ENCODE measurements around the gene ASXL1. TPM values are rescaled to one million over a fixed set of nuclear protein-coding genes. Genes with fewer than 3 reads are reported as not detected.
A peak's percentile ranks its signal among the peaks of the same experiment; 100 is the strongest.

Gene ASXL1
- polyA plus RNA-seq, 1 donor = 42.1 TPM

DNA sequence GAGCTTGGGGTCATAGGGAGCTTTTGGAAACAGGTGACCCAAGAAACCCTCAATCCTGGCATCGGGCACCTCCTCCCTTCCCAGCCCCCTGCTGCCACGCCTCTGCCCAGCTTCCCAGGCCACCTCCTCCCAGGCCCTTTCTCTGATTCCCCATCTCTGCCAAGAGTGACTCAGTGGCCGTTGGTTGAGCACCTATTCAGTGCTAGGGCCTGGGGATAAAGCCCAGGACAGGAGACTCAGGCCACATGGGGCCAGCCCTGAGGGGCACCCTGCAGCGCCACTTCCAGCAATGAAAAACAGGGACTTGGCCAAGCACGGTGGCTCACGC lies 110.1 kb downstream of the ASXL1 start:
- DNase-seq = no peak

DNA sequence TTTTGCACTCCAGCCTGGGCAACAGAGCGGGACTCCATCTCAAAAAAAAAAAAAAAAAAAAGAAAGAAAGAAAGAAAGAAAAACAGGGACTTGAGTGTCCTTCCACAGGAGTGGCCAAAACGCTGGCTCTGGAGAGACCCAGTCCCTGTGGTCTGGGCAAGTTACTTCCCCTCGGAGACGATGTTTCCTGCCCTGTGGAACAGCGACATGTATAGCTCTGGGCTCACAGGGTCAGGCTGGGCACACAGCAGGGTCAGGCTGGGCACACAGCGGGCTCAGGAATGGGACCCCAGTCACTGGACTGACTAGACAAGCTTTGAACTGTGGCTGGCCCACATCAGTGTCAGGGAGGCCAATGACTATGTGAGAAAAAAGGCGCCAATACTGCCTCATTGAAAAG lies 110.7 kb downstream of the ASXL1 start:
- DNase-seq = no peak

DNA sequence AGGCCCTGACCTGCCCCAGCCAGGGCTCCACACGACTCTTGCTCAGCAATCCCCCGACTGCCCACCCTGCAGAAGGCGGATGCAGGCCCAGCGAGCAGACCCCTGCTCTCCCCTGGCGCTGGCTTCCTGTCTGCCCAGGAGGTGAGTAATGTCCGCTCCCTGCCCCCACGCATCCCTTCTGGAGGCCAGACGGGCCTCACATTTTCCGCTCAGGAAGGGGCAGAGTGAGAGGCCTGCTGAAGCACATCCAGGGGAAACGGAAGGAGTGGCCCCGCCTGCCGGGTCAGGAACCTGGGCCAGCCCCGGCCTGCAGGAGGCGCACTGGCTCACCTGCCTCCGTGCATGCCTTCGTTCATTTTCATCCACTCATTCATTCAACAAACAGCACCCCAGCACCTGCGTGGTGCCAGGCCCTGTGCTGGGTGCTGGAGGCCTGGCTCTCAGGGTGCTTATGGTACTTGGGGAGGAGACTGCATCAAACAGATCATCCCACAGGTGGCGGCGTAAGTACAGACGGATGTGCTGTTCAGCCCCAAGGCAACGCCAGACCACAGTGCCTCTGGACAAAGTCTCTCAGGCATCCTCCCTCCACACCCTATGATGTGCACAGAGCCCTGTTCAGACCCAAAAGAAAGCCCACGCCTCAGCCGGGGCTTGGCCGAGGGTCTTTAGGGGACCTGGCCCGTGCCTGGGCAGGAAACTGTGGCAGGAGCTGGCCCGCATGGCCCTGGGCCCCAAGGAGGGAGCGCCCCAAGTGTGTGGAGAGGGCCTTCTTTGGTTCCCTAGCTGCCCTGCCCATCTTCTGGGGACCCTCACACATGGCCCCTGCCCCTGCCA lies 112.1 kb downstream of the ASXL1 start:
- DNase-seq = peak; percentile 70

DNA sequence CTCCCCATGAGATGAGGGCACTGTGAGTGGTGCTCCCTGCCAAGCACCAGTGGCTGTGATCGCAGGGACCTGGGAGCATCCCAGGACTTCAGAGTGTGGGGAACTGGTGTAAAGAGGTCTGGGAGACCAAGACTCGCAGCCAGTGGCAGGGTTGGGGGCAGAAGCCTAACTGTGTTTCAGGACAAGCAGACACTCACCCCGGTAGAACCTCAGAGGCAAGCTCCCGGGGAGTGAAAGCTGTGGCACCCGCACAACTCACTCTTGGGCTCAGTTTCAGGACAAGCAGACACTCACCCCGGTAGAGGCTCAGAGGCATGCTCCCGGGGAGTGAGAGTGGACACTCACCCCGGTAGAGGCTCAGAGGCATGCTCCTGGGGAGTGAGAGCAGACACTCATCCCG lies 112.8 kb downstream of the ASXL1 start:
- no peak for DNase-seq

DNA sequence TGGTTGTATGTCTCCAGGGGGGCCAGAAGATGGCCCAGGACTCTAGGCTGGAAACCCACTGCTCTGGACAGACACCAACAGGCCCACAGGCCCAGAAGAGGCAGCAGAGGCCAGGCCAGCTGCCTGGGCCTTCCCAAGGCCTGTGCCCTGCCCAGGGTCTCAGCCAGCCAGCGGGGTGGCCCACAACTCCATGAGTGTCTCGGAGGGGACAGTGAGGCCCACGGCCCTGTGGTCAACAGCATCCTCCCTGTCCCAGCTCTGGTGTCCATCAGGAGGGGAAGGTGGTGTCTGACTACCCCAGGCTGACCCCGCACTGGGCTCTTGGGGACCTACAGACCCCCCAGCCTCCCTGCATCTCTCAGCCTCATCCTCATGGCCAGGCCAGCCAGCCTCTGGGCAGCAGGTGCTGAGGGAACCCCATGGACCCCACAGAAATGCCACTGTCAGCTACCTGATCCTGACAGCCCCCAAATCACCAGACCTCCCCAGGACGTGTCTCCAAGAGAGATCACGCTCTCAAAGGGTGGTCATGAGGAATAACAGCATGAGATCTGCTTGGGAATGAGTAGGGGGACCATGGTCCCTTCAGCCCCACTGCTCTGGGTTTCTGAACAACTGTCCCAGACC lies 114.6 kb downstream of the ASXL1 start:
- DNase-seq = no peak

DNA sequence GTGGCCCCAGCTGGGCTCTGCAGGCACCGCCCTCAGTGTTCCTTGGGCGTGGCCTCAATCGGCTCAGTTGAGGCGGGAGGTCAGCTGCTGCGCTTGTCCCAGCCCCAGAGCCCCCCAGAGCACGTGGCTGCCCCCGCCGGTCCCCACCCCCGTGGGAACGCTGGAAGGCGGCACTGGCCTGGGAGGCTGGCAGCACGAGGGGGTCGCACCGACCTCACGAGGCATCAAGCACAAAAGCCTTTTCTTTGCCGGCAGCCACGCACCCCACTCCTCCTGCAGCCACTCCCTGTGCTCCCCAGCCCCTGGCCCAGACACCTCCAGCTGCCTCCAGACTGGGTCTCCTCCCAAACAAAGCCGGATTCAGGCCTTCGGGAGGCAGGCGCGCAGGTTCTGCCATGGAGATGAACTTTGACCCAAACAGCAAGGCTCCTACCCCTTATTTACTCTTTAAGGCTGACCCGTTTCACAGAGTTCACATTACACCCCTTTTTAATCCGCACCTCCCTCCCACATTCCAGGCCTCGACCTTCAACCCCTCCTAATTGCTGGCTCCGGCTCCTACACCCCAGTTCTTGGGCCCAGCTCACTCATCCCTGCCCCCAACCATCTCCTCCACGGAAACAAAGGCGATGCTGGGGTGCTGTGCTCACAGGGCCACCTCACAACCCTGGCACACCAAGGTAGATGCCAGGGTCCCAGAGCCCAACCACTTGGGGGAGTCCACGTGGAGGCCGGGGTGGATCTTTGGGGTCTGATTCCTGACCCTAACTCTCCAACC lies 115.3 kb downstream of the ASXL1 start:
- DNase-seq = no peak

DNA sequence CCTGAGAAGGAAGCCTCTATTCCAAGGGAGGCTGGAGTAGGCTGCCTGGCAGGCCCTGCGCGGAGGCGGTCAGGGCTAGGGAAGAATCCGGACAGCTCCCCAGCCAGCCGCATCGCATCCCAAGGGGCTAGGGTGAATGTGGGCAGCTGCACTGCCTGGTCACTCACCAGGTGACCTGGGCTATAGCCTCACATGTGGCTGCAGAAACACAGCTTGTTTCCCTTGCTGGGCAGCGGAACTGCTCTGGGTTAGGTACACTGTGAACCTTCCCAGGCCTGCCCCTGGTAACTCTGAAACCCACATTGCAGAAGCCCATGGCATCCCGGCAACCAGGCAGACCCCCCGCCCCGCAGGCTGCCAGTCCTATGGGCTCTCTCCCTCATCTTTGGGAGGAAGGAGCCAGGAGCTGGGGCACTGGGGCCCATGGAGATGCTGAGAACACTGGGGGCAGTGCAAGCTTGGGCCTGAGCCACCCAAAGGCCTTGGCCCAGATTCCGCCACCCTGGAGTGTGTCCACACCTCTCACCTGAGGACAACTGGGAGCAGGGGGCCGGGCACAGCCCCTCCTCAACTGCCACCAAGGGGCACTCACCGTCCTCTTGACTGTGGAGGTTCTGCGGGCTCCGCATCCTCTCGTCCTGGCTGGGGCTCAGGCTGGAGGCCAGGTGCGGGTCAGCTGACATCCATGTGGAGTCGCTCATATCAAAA lies 116.0 kb downstream of the ASXL1 start:
- no peak for DNase-seq

DNA sequence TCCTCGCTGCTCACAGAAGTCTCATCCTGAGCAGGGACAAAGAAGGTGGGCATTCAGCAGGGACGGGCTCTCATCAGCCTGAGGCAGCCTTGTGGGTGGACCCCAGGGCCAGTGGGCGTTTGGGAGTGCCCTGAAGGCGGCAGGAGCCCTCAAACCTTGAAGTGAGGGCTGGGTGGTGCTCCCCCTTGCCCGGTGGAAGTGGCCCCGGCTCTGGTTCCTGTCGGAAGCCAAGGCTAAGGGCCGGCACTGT lies 116.5 kb downstream of the ASXL1 start:
- DNase-seq = no peak

DNA sequence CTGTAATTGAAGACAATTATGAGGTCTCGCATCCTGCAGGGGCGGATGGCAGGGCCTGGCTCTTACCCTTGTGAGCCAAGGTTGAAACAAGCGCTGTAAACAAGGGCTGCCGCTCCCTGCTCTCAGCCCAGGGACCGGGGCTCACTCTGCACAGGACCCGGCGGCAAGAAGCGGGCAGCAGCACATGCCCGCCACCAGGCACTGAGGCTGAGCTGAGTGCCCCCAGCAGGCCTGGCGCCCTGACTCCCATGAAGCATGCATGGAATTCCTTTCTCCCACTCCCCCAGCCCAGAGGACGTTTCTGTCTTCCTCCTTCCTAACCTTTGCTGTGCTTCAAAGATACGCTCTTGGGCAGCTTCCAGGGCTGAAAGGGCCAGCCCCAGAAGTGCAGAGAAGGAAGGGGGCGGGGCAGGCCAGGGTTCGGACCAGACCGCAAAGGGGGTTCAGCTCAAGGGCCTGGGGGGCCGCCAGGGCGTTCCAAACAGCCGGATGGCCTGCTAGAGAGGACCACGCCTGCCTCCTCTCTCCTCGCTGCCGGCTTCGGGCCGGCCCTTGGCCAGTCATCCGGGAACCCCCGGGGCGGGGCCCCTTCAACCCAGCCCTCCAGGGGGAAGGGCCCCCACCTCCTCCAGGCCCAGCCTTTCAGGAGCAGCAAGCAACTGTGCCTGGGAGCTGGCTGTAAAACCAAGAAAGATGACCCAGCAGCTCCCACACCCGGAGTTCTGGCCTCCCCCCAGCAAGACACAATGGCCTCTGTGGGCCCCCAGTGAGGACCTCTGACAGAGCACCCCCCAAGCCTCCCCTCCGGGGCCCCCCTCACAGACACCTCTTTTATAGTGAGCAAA lies 117.1 kb downstream of the ASXL1 start:
- DNase-seq = peak; percentile 90

DNA sequence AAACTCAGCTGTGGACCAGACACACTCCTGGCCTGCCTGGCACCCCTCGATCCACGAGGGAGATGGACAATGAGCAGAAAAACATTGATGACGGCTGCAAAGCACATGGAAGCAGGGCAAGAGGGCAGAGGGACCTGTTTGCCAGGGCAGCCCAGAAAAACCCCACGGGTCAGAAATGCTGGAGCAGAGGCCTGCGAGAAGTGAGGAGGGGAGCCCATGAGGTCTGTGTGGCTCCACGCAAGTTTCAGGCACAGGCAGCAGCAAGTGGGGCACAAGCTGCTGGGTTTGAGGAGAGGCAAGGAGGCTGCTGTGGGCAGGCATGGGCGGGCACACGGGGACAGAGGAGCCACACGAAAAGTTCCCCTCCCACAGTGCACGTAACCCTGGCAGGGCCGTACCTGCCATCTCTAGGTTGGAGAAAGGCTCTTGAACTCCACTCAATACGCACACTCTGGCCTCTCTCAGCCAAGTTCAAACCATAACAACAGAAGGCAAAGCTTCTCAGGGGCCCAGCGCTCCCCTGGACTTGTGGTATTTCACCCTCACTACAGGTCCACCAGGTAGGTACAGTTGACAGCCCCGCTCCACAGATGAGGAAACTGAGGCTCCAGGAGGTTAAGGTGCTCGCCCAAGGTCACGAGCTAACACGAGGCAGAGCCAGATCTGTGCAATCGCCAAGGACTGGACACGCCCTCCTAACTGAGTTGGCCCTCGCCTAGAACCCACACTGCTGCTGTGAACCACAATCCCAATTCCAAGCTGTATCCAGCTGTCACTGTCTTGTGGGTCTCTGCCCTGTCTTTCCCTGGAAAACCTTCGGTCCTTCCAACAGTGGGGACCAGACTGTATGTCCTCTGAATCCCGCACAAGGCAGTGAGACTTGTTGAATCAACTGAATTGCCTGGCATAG lies 118.8 kb downstream of the ASXL1 start:
- DNase-seq = no peak

DNA sequence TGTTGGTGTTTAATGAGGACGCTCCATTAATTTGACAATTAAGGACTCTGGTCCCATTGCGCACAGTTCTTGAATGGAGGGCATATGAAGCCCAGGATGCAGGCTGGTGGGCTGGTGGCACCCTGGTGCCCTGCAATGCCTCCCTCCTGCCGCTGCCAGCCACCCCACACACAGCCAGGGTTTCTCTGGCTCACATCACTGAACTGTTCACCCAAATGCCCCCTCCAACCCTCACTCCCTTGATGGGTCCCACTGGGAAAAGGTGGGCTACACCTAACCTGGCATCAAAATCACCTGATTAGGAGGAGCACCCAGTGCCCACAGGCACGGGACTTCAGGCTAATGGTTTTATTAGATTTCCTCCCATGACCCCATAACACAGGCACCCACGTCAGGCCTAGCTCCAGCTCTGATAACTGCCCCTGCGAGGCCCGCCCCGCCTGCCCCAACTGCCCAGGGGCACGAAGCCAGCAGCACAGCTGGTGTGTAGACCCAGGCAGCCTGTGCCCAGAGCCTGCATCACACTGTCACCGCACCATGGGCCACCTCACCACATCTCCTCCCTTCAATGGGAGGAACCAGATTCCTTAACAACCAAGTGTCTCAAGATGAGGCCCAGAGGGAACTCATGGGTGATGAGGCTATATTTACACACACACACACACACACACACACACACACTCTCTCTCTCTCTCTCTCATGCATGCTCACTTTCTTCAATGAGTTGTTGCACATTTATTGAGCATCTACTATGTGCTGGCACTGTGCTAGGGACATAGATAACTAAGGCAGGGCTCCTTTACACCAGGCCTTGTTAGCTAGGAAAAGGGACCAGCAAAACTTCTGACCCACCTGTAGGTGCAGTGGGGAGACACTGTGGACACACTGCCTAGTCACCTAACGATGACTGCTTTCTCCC lies 119.7 kb downstream of the ASXL1 start:
- DNase-seq = no peak

DNA sequence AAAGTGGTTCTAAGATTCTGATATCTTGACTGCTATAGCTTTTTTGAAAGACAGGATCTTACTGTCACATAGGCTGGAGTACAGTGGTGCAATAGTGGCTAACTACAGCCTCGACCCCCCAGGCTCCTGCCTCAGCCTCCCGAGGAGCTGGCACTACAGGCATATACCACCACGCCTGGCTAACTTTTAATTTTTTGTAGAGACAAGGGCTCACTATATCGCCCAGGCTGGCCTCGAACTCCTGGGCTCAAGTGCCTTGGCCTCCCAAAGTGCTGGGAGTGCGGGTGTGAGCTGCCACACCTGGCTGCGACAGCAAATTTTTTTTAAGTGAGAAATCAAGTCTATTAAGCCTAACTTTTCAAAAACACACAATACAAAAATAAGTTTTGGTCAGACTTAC lies 120.4 kb downstream of the ASXL1 start:
- DNase-seq = no peak

DNA sequence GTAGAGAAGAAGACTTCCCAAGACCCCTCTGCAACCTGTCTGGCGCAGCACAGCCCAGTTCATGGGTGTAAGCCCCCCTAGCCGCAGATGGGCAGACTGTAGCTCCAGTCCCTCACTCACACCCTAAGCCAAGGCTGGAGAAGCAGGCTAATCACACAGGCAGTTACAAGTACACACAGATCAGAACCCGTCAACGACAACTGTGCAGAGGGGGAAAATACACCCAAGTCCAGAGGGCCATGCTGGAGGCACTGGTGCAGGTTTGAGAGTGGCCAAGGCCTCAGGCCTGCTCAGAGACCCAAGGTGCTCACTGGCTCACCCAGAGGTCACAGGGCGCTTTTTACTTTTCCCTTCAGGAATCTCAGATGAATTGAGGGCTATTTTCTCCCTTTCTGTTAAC lies 120.9 kb downstream of the ASXL1 start:
- no peak for DNase-seq

DNA sequence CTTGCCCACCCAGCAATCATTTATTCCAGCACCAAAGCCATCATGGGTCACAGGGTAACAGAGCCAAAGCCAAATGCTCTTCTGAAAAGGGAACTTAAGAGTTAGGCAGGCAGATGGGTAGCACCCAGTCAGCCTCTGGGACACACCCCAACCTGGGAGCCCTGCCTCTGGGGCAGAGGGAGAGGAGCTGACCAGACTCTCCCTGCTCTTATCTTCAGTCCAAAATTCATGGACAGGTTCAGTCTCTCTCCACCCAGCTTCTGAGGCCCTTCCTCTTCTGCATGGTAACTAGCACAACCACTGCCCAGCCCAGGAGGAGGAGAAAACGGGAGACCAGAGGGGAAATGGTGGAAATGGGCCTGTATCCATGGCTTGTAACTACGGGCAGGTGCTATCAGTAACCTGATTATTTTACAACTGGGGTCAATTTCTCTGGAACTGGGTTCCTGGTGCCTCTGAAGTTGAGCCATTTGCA lies 121.6 kb downstream of the ASXL1 start:
- DNase-seq = no peak

DNA sequence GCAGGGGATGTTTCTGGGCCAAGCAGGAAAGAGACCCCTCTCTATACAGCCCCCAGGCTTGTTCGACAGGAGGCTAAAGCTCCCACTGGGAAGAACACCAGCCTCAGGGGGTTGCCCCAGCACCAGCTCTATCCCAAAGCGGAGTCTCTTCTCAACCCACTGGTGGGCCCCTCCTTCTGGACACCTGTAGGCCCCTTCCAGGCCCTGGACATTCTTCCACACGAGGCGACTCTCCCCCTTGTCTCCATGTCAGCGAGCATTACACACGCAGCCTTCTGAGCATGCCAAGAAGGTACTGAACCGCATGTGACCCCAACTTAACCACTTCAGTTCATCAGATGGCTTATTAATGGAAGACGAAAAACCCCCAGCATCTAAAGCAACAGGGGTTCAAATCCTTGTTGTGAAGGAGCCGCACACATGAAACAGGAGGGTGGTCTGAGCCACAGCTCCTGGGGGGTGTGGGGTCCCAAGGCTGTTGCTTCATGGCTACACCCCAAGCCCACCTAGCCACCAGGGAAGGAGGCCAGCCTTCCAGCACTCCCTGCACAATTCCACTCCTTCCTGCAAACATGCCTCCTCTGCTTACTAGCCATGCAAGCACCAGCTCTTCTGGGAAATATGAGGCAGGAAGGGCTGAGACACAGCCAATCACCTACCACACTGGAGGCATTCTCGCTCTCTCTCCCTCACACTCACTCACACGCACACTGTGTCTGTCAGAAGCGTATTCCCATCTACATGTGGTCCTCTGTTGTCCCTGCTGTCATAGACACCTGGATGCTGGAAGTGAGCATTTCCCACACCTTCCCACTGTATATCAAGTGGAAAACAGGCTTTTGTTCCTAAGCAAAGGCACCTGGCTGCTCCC lies 122.5 kb downstream of the ASXL1 start:
- DNase-seq = no peak

DNA sequence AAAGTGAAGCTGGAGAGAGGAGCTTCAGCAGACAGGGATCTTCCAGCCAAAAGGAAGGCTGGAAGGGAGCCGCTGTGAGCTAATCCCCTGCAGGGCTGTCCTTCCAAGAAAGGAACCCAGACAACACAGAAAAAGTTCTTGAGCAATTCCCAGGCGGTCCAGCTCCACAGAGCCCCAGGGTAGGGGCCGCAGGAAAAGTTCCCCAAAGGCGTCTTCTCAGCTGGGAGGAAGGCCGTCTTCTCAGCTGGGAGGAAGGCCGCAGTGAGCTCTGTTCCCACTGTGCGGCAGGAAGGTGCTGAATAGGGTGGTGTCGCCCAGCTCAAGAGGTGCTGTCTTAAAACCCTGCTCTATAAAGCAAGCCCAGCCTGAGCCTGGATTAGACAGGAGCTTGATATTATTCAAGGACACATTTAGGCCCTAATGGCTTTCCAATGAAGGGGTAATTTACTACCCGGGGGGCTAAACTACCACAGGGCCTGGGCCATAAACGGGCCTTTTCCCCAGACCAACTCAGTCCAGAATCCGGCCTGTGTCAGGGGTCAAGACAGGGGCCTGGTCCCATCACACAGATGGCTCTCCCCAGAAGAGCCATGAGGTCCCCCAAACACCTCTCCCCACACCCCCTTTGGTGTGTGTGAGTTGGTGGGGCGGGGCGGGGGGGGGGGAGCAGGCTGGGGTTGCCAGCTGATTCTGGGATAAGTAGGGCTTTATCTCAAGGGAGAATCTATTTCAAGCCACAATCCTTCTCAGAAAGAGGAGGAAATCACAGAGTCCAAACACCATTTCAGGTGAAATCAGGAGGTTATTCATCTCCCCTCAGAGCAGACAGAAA lies 123.4 kb downstream of the ASXL1 start:
- DNase-seq = no peak

DNA sequence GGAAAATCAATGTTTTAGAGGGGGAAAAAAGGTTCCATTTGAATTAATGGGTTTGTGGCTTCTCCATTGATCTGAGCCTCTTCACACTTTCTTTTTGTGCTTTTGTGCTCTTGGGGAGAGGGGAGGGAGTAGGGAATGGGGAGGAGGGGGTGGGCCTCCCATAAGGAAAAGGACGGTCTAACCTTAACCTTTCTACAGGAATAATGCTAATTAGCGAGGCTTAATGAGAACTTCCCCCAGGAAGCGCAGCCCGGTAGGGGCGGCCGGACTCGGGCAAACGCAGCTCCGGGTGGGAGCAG lies 124.0 kb downstream of the ASXL1 start:
- DNase-seq = no peak

All from hindlimb muscle (tissue), 1 donor.